GM12878 (cell line): ENCODE data around the gene PTP4A1. TPM values are rescaled to one million over a fixed set of nuclear protein-coding genes. Genes with fewer than 3 reads are reported as not detected.

Experiments used
- ATAC-seq: fragments of 200-7000 bp; cut with Tn5 transposase; 3 replicates; pipeline ENCODE4 v1.9.1; 2020; ENCODE audit warnings: mild to moderate bottlenecking, moderate library complexity
- BruUV-seq: library from RNA; stranded (reverse); fragments of 400-500 nt; replicated peaks from 2 replicates; lab custom pipeline; 2021; lab: Mats Ljungman, UMichigan
- CTCF ChIA-PET: fragments of 300-600 bp; sonication (Branson Sonifier 250); formaldehyde crosslinking; extraction: SDS; loops from one replicate; lab custom pipeline; 2021; ENCODE audit warnings: inconsistent platforms; lab: Yijun Ruan, JAX
- POLR2A ChIA-PET: fragments of 350-600 bp; formaldehyde crosslinking; extraction: SDS; loops from one replicate; lab custom pipeline; 2021; ENCODE audit warnings: inconsistent platforms; lab: Charles Lee
- RAD21 ChIA-PET: fragments of 300-600 bp; sonication (Branson Sonifier 250); formaldehyde crosslinking; loops from one replicate; lab custom pipeline; 2023; ENCODE audit warnings: antibody characterized with exemption; ENCODE audit not compliant: unreplicated experiment; lab: Charles Lee
- SMC1A ChIA-PET: fragments of 300-600 bp; sonication (Branson Sonifier 250); formaldehyde crosslinking; loops from one replicate; lab custom pipeline; 2023; ENCODE audit not compliant: unreplicated experiment, uncharacterized antibody; lab: Charles Lee
- DNase-seq: peaks from one replicate; pipeline ENCODE4 v3.0.0-alpha.2; 2011; ENCODE audit warnings: low read depth, low spot score
- FAIRE-seq: peaks from 3 replicates; lab custom pipeline; 2011; peaks lifted over from hg19 to GRCh38; lab: Jason Lieb, UNC
- H2AFZ ChIP-seq: 2 replicates; pipeline ENCODE4 v1.6.0; 2011; ENCODE audit warnings: low read depth, low read length, control low read depth; ENCODE audit not compliant: control insufficient read depth
- H3K27ac ChIP-seq: 2 replicates; pipeline ENCODE4 v1.5.1; 2011; ENCODE audit warnings: control low read depth; ENCODE audit not compliant: control insufficient read depth, insufficient read depth
- H3K27me3 ChIP-seq, 2 experiments: replicated peaks in 1 of 2; 2 replicates each; pipeline versions ENCODE4 v1.6.0 to v1.6.1; 2011; ENCODE audit warnings: low read length in 1 of 2; ENCODE audit not compliant: control insufficient read depth in 2 of 2, insufficient read depth in 2 of 2
- H3K36me3 ChIP-seq, 2 experiments: 2 replicates each; pipeline ENCODE4 v1.5.1; 2011; ENCODE audit warnings: low read length in 1 of 2; ENCODE audit not compliant: control insufficient read depth in 2 of 2, insufficient read depth in 2 of 2
- H3K4me1 ChIP-seq: 2 replicates; pipeline ENCODE4 v1.6.1; 2011; ENCODE audit warnings: mild to moderate bottlenecking, low read length, moderate library complexity, mixed read lengths; ENCODE audit not compliant: control insufficient read depth, insufficient read depth
- H3K4me2 ChIP-seq: 2 replicates; pipeline ENCODE4 v1.6.0; 2011; ENCODE audit warnings: control low read depth; ENCODE audit not compliant: control insufficient read depth, insufficient read depth
- H3K4me3 ChIP-seq: fragments of 200-600 bp; sonication (generic); 2 replicates; pipeline ENCODE4 v1.5.1; 2016
- H3K79me2 ChIP-seq: 2 replicates; pipeline ENCODE4 v1.6.0; 2011; ENCODE audit warnings: low read length; ENCODE audit not compliant: control insufficient read depth, insufficient read depth
- H3K9ac ChIP-seq: 2 replicates; pipeline ENCODE4 v1.8.0; 2011; ENCODE audit warnings: low read length, control low read depth, mixed read lengths; ENCODE audit not compliant: control insufficient read depth, insufficient read depth
- H3K9me3 ChIP-seq: replicated peaks from 3 replicates; pipeline ENCODE4 v1.5.1; 2011; ENCODE audit warnings: mild to moderate bottlenecking, low read length; ENCODE audit not compliant: control insufficient read depth, insufficient read depth
- H4K20me1 ChIP-seq: 2 replicates; pipeline ENCODE4 v1.6.0; 2011; ENCODE audit not compliant: control insufficient read depth, insufficient read depth
- BRCA1 ChIP-seq: IDR thresholded peaks from 2 replicates; pipeline ENCODE4 v1.6.1; 2011; ENCODE audit warnings: low read depth, low read length, improper control_type of control experiment
- CBFB ChIP-seq: IDR thresholded peaks from 2 replicates; pipeline ENCODE4 v1.6.1; 2016; ENCODE audit warnings: antibody characterized with exemption, low read depth
- CEBPB ChIP-seq, 2 experiments: fragments of 150-350 bp in 1 of 2; IDR thresholded peaks; 2 replicates each; pipeline ENCODE4 v1.6.1; 2012 to 2014; ENCODE audit warnings: low read depth in 2 of 2, low read length in 2 of 2, borderline replicate concordance in 1 of 2, inconsistent platforms in 1 of 2
- EZH2 ChIP-seq: IDR thresholded peaks from 2 replicates; pipeline ENCODE4 v1.6.1; 2012; ENCODE audit warnings: low read depth, mild to moderate bottlenecking, control low read depth, inconsistent platforms, low read length, borderline replicate concordance; ENCODE audit not compliant: control insufficient read depth
- LARP7 ChIP-seq: fragments of 450-650 bp; IDR thresholded peaks from 2 replicates; pipeline ENCODE4 v1.6.1; 2017; ENCODE audit warnings: mild to moderate bottlenecking
- NBN ChIP-seq: fragments of 450-650 bp; IDR thresholded peaks from 2 replicates; pipeline ENCODE4 v1.6.1; 2016
- NFIC ChIP-seq: IDR thresholded peaks from 2 replicates; pipeline ENCODE4 v1.6.1; 2012; ENCODE audit warnings: low read depth, mild to moderate bottlenecking, inconsistent platforms, low read length, moderate library complexity
- NR2C1 ChIP-seq: fragments of 450-650 bp; IDR thresholded peaks from 2 replicates; pipeline ENCODE4 v1.6.1; 2017; ENCODE audit warnings: antibody characterized with exemption, mild to moderate bottlenecking, moderate library complexity
- POLR2AphosphoS2 ChIP-seq: IDR thresholded peaks from 2 replicates; pipeline ENCODE4 v1.6.1; 2011; ENCODE audit warnings: low read depth, mild to moderate bottlenecking, low read length, improper control_type of control experiment, moderate library complexity
- POLR2AphosphoS5 ChIP-seq: IDR thresholded peaks from 2 replicates; pipeline ENCODE4 v1.6.1; 2011; ENCODE audit warnings: mild to moderate bottlenecking, low read length, inconsistent platforms
- SREBF2 ChIP-seq: IDR thresholded peaks from 2 replicates; pipeline ENCODE4 v1.6.1; 2012; ENCODE audit warnings: mild to moderate bottlenecking, low read length
- WGBS: methylation state at CpG from one replicate; pipeline ENCODE4 v1.1.6; 2016; ENCODE audit warnings: low lambda C conversion rate; ENCODE audit not compliant: insufficient replicate concordance, insufficient coverage; ENCODE audit errors: missing lambda C conversion rate; 5-methylcytosine and 5-hydroxymethylcytosine counted together
- in situ Hi-C: fragments of 300-500 bp; cut with MboI; formaldehyde crosslinking; loops from 9 replicates; pipeline ENCODE4 v1.14.3; 2018; ENCODE audit warnings: mixed read lengths
- intact Hi-C: fragments of 100-400 bp; cut with micrococcal nuclease; formaldehyde crosslinking; loops from one replicate; pipeline ENCODE4 v1.14.2; 2022; ENCODE audit not compliant: unreplicated experiment
- polyA plus RNA-seq, 11 experiments: library from polyadenylated mRNA; depleted of rRNA in 4 of 11; unstranded in 6 of 11; stranded (reverse) in 5 of 11; fragments of >200 nt; fragmentation: Nextera tagmentation in 4 of 11; fragmentation: Illumina TruSeq in 1 of 11; extraction: Ambion mirVana in 4 of 11; extraction: Trizol in 1 of 11; gene quantifications; 1 replicate in 1 of 11; 2 replicates in 10 of 11; pipeline versions ENCODE4 v1.2.1 to v1.2.3, GENCODE V29; 2011 to 2016; ENCODE audit warnings: inconsistent platforms in 2 of 11, missing spikeins in 2 of 11, low read depth in 1 of 11
- total RNA-seq, 4 experiments: library from RNA; depleted of rRNA in 3 of 4; stranded (reverse); fragments of >200 nt in 3 of 4; fragmentation: Illumina TruSeq in 1 of 4; extraction: Trizol in 1 of 4; gene quantifications; 2 replicates each; pipeline versions ENCODE4 v1.2.1 to v1.2.3, GENCODE V29; 2013 to 2021
- TF ChIP-seq, protein P1 (sequence below): IDR thresholded peaks from 2 replicates; pipeline ENCODE4 v1.6.1; 2012; ENCODE audit warnings: mild to moderate bottlenecking, low read depth, low read length
- TF ChIP-seq, protein P2 (sequence below): fragments of 450-650 bp; IDR thresholded peaks from 2 replicates; pipeline ENCODE4 v1.6.1; 2017; ENCODE audit warnings: antibody characterized with exemption, mild to moderate bottlenecking, moderate library complexity
- TF ChIP-seq, protein P3 (sequence below): fragments of 450-650 bp; IDR thresholded peaks from 2 replicates; pipeline ENCODE4 v1.6.1; 2018; ENCODE audit warnings: mild to moderate bottlenecking, low read depth, moderate library complexity; ENCODE audit not compliant: partially characterized antibody

Gene PTP4A1
- total and polyA plus RNA-seq, 10 of the 15 experiments (the other 5 are each of a cell fraction or from before 2014, with no cell fraction given): 8.5 to 190 (median 46.4) TPM; not detected in 2

DNA sequence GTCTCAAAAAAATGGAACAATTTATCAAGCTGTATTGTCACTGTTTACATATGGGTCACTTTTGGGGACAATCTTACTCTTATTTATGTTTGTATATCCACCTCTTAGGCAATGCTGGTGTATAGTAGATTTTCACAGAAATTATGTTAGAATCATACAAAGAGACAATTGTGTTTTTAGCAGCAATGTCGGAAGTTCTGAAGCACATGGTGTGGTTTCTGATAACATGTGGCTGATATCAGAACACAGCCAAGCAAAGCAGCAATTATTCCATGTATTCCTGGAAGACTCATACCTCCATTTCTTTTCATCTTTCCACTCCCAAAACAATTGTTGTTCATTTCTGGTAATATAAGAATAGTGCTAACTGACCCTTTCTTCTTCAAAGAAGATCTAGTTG is 17.5 kb upstream of the PTP4A1 start:
- no peak for FAIRE-seq
- SMC1A ChIA-PET: interaction anchor here (0.8 to 2.5 kb wide), 6 partner anchors 10 to 22 kb away, joined by 3 to 14 read pairs (median 6); no protein-coding TSS in a partner anchor
- H3K4me2 ChIP-seq: no peak overlapping the region

More for the DNA sequence above, 17.5 kb upstream of the PTP4A1 start:
- Histone ChIP-seq H3K27ac (no peak overlapping the region), H3K4me3 (no peak overlapping the region), H3K9me3 (no peaks in the 10 kb centered on the region), H4K20me1 (no peaks in the 10 kb centered on the region), H3K4me1 (peaks cover 13% of the 10 kb centered on the region; the same call in 1 of the 2 replicates), H3K36me3 (no peaks in the 10 kb centered on the region), H3K79me2 (no peaks in the 10 kb centered on the region), H3K27me3 (no peaks in the 10 kb centered on the region), H3K9ac (no peak overlapping the region), H2AFZ (no peak overlapping the region)
- 20% methylated on average over 1 of the region's 1 CpG for WGBS
- CTCF ChIA-PET: interaction anchor here (1.1 to 2.5 kb wide), 3 partner anchors 11 to 202 kb away, joined by 3 to 15 read pairs (median 3); no protein-coding TSS in a partner anchor
- DNase-seq (no peak), ATAC-seq (no peak)
- POLR2A ChIA-PET: interaction anchor here (0.6 to 1.2 kb wide), 3 partner anchors 10 to 22 kb away, joined by 3 to 4 read pairs (median 3); no protein-coding TSS in a partner anchor
- no peak for TF ChIP-seq SREBF2
- TF ChIP-seq POLR2AphosphoS5: no peak
- TF ChIP-seq CBFB: no peak
- TF ChIP-seq NFIC: no peak
- no peak for TF ChIP-seq POLR2AphosphoS2
- TF ChIP-seq NBN: no peak
- TF ChIP-seq CEBPB (IDR thresholded peaks at IDR 0.05; ENCODE audit: borderline replicate concordance in 1 of 2, low read depth in 2 of 2, low read length in 2 of 2): no peak
- TF ChIP-seq BRCA1: no peak
- TF ChIP-seq LARP7: no peak
- TF ChIP-seq NR2C1: no peak
- TF ChIP-seq, protein P1, sequence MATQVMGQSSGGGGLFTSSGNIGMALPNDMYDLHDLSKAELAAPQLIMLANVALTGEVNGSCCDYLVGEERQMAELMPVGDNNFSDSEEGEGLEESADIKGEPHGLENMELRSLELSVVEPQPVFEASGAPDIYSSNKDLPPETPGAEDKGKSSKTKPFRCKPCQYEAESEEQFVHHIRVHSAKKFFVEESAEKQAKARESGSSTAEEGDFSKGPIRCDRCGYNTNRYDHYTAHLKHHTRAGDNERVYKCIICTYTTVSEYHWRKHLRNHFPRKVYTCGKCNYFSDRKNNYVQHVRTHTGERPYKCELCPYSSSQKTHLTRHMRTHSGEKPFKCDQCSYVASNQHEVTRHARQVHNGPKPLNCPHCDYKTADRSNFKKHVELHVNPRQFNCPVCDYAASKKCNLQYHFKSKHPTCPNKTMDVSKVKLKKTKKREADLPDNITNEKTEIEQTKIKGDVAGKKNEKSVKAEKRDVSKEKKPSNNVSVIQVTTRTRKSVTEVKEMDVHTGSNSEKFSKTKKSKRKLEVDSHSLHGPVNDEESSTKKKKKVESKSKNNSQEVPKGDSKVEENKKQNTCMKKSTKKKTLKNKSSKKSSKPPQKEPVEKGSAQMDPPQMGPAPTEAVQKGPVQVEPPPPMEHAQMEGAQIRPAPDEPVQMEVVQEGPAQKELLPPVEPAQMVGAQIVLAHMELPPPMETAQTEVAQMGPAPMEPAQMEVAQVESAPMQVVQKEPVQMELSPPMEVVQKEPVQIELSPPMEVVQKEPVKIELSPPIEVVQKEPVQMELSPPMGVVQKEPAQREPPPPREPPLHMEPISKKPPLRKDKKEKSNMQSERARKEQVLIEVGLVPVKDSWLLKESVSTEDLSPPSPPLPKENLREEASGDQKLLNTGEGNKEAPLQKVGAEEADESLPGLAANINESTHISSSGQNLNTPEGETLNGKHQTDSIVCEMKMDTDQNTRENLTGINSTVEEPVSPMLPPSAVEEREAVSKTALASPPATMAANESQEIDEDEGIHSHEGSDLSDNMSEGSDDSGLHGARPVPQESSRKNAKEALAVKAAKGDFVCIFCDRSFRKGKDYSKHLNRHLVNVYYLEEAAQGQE: no peak
- TF ChIP-seq EZH2: no peak
- TF ChIP-seq, protein P2, sequence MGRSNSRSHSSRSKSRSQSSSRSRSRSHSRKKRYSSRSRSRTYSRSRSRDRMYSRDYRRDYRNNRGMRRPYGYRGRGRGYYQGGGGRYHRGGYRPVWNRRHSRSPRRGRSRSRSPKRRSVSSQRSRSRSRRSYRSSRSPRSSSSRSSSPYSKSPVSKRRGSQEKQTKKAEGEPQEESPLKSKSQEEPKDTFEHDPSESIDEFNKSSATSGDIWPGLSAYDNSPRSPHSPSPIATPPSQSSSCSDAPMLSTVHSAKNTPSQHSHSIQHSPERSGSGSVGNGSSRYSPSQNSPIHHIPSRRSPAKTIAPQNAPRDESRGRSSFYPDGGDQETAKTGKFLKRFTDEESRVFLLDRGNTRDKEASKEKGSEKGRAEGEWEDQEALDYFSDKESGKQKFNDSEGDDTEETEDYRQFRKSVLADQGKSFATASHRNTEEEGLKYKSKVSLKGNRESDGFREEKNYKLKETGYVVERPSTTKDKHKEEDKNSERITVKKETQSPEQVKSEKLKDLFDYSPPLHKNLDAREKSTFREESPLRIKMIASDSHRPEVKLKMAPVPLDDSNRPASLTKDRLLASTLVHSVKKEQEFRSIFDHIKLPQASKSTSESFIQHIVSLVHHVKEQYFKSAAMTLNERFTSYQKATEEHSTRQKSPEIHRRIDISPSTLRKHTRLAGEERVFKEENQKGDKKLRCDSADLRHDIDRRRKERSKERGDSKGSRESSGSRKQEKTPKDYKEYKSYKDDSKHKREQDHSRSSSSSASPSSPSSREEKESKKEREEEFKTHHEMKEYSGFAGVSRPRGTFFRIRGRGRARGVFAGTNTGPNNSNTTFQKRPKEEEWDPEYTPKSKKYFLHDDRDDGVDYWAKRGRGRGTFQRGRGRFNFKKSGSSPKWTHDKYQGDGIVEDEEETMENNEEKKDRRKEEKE: no peak
- TF ChIP-seq, protein P3, sequence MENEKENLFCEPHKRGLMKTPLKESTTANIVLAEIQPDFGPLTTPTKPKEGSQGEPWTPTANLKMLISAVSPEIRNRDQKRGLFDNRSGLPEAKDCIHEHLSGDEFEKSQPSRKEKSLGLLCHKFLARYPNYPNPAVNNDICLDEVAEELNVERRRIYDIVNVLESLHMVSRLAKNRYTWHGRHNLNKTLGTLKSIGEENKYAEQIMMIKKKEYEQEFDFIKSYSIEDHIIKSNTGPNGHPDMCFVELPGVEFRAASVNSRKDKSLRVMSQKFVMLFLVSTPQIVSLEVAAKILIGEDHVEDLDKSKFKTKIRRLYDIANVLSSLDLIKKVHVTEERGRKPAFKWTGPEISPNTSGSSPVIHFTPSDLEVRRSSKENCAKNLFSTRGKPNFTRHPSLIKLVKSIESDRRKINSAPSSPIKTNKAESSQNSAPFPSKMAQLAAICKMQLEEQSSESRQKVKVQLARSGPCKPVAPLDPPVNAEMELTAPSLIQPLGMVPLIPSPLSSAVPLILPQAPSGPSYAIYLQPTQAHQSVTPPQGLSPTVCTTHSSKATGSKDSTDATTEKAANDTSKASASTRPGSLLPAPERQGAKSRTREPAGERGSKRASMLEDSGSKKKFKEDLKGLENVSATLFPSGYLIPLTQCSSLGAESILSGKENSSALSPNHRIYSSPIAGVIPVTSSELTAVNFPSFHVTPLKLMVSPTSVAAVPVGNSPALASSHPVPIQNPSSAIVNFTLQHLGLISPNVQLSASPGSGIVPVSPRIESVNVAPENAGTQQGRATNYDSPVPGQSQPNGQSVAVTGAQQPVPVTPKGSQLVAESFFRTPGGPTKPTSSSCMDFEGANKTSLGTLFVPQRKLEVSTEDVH: no peak
- BruUV-seq: no TSS peak
- in situ Hi-C loops: no loop called here
- RAD21 ChIA-PET: no interaction called here
- intact Hi-C loops: no loop called here
